Sigmoid colon (tissue), 7 donors: Measurements from ENCODE around the gene STEAP3. TPM values are rescaled to one million over a fixed set of nuclear protein-coding genes. Genes with fewer than 3 reads are reported as not detected.

Source experiments
- DNase-seq: peaks from one replicate; pipeline ENCODE4 v3.0.0-alpha.2; 2019
- H3K27ac ChIP-seq, 4 donors: fragments of 200-600 bp; sonication (generic); one replicate each; pipeline ENCODE4 v1.5.1; 2016 to 2019; ENCODE audit warnings: mild to moderate bottlenecking in 1 of 4
- H3K27me3 ChIP-seq, 3 donors: fragments of 200-600 bp; sonication (generic); one replicate each; pipeline ENCODE4 v1.5.1; 2019; ENCODE audit warnings: mild to moderate bottlenecking in 1 of 3
- H3K36me3 ChIP-seq, 4 donors: fragments of 200-600 bp; sonication (generic); one replicate each; pipeline ENCODE4 v1.5.1; 2016 to 2019
- H3K4me1 ChIP-seq, 4 donors: fragments of 200-600 bp; sonication (generic); one replicate each; pipeline ENCODE4 v1.5.1; 2017 to 2019
- H3K4me3 ChIP-seq, 4 donors: fragments of 200-600 bp; sonication (generic); one replicate each; pipeline ENCODE4 v1.5.1; 2017 to 2019; ENCODE audit warnings: mild to moderate bottlenecking in 2 of 4, moderate library complexity in 1 of 4
- H3K9me3 ChIP-seq, 4 donors: fragments of 200-600 bp in 3 of 4; sonication (generic) in 3 of 4; one replicate each; pipeline versions ENCODE4 v1.5.1 to v1.6.1; 2013 to 2019
- CTCF ChIP-seq, 4 experiments: fragments of 450-650 bp in 3 of 4; fragments of 200-600 bp in 1 of 4; IDR thresholded peaks; one replicate each; pipeline ENCODE4 v1.5.1; 2016 to 2019; ENCODE audit warnings: antibody characterized with exemption in 4 of 4, mild to moderate bottlenecking in 3 of 4, moderate library complexity in 2 of 4
- EP300 ChIP-seq, 4 donors: sonication (generic); formaldehyde crosslinking; IDR thresholded peaks; one replicate each; pipeline ENCODE4 v1.6.1; 2017; ENCODE audit warnings: antibody characterized with exemption in 4 of 4
- POLR2A ChIP-seq, 2 donors: fragments of 450-650 bp; IDR thresholded peaks; one replicate each; pipeline ENCODE4 v1.6.1; 2016; ENCODE audit warnings: antibody characterized with exemption in 2 of 2, mild to moderate bottlenecking in 2 of 2, moderate library complexity in 2 of 2
- POLR2AphosphoS5 ChIP-seq, 4 donors: sonication (generic); formaldehyde crosslinking; IDR thresholded peaks; one replicate each; pipeline ENCODE4 v1.6.1; 2017; ENCODE audit warnings: antibody characterized with exemption in 4 of 4
- WGBS, 2 donors: extraction: QIAGEN DNeasy Blood & Tissue Kit; methylation state at CpG; one replicate each; pipeline ENCODE4 v1.1.7; 2013; 5-methylcytosine and 5-hydroxymethylcytosine counted together
- intact Hi-C: fragments of 100-400 bp; cut with DNase I; formaldehyde crosslinking; loops from one replicate; pipeline ENCODE4 v1.15.1; 2023
- polyA plus RNA-seq, 3 donors: library from polyadenylated mRNA; stranded (reverse); fragments of 200-250 nt; gene quantifications; one replicate each; pipeline ENCODE4 v1.2.3, GENCODE V29; 2013
- total RNA-seq, 4 donors: library from RNA; depleted of rRNA; stranded (reverse); fragments of >200 nt; gene quantifications; one replicate each; pipeline ENCODE4 v1.1.0, GENCODE V29; 2016
- donor health status: healthy with polysubstance abuse.
- donor health status: Bipolar disorder and iron deficiency.
- donor health status: healthy.

Gene STEAP3
- total and polyA plus RNA-seq, 7 donors: 1.4 to 16.4 (median 2.8) TPM

GRCh38 chr2:119177171-119177837 is 46.3 kb upstream of the STEAP3 start:
- H3K4me3 ChIP-seq: no peak overlapping the region
- H3K36me3 ChIP-seq: no peaks in the 10 kb centered on the region
- no peaks in the 10 kb centered on the region for H3K27me3 ChIP-seq
- no peaks in the 10 kb centered on the region for H3K9me3 ChIP-seq
- 88% methylated on average over 12 of the region's 12 CpGs for WGBS, 2 donors
- TF ChIP-seq POLR2AphosphoS5 (IDR thresholded peaks at IDR 0.05) (no peak), EP300 (IDR thresholded peaks at IDR 0.05) (no peak), CTCF (IDR thresholded peaks at IDR 0.05) (no peak), POLR2A (IDR thresholded peaks at IDR 0.05) (no peak)
- H3K4me1 ChIP-seq: no peaks in the 10 kb centered on the region
- intact Hi-C loops: no loop called here
- H3K27ac ChIP-seq: no peak overlapping the region
- no peak for DNase-seq

- Histone ChIP-seq H3K27me3 (no peaks in the 10 kb centered on the region), H3K9me3 (no peaks in the 10 kb centered on the region), H3K4me3 (no peak overlapping the region), H3K27ac (no peak overlapping the region), H3K36me3 (no peaks in the 10 kb centered on the region), H3K4me1 (no peaks in the 10 kb centered on the region)
- intact Hi-C loops: no loop called here
- 65 to 74% methylated on average over 4 of the region's 4 CpGs for WGBS, 2 donors
- DNase-seq: no peak
- TF ChIP-seq POLR2AphosphoS5 (IDR thresholded peaks at IDR 0.05): no peak
- no peak for TF ChIP-seq EP300 (IDR thresholded peaks at IDR 0.05)
- no peak for TF ChIP-seq CTCF (IDR thresholded peaks at IDR 0.05)
- TF ChIP-seq POLR2A (IDR thresholded peaks at IDR 0.05): no peak
These were observed 45.8 kb upstream of the STEAP3 start for GRCh38 chr2:119177838-119178190.

GRCh38 chr2:119178776-119179175 is 44.9 kb upstream of the STEAP3 start:
- Histone ChIP-seq H3K4me3 (no peak overlapping the region), H3K4me1 (no peaks in the 10 kb centered on the region), H3K36me3 (no peaks in the 10 kb centered on the region), H3K9me3 (no peaks in the 10 kb centered on the region), H3K27me3 (no peaks in the 10 kb centered on the region), H3K27ac (no peak overlapping the region)
- no peak for DNase-seq
- no peak for TF ChIP-seq CTCF (IDR thresholded peaks at IDR 0.05)
- TF ChIP-seq POLR2A (IDR thresholded peaks at IDR 0.05): no peak
- no peak for TF ChIP-seq POLR2AphosphoS5 (IDR thresholded peaks at IDR 0.05)
- no peak for TF ChIP-seq EP300 (IDR thresholded peaks at IDR 0.05)
- intact Hi-C loops: no loop called here
- WGBS, 2 donors: 92 to 94% methylated on average over 6 of the region's 6 CpGs

GRCh38 chr2:119179202-119179601 is 44.4 kb upstream of the STEAP3 start:
- Histone ChIP-seq H3K4me3 (no peak overlapping the region), H3K27me3 (no peaks in the 10 kb centered on the region), H3K36me3 (no peaks in the 10 kb centered on the region), H3K9me3 (no peaks in the 10 kb centered on the region), H3K27ac (no peak overlapping the region), H3K4me1 (no peaks in the 10 kb centered on the region)
- DNase-seq: no peak
- intact Hi-C loops: no loop called here
- WGBS, 2 donors: 70 to 76% methylated on average over 2 of the region's 2 CpGs
- TF ChIP-seq POLR2AphosphoS5 (IDR thresholded peaks at IDR 0.05): no peak

GRCh38 chr2:119179991-119180390 is 43.6 kb upstream of the STEAP3 start:
- no peak for TF ChIP-seq CTCF (IDR thresholded peaks at IDR 0.05)
- no peak for TF ChIP-seq POLR2AphosphoS5 (IDR thresholded peaks at IDR 0.05)
- TF ChIP-seq POLR2A (IDR thresholded peaks at IDR 0.05): no peak
- TF ChIP-seq EP300 (IDR thresholded peaks at IDR 0.05): no peak
- Histone ChIP-seq H3K9me3 (no peaks in the 10 kb centered on the region), H3K4me3 (no peak overlapping the region), H3K27me3 (no peaks in the 10 kb centered on the region), H3K4me1 (no peaks in the 10 kb centered on the region), H3K27ac (no peak overlapping the region), H3K36me3 (no peaks in the 10 kb centered on the region)
- intact Hi-C loops: no loop called here
- no peak for DNase-seq
- 81 to 91% methylated on average over 7 of the region's 7 CpGs for WGBS, 2 donors
